ENCODE data around the gene CCDC92. TPM values are rescaled to one million over a fixed set of nuclear protein-coding genes. Genes with fewer than 3 reads are reported as not detected.

CCDC92 gene
- total RNA-seq, 1 donor from 2014 or later, result 4.5 TPM

DNA sequence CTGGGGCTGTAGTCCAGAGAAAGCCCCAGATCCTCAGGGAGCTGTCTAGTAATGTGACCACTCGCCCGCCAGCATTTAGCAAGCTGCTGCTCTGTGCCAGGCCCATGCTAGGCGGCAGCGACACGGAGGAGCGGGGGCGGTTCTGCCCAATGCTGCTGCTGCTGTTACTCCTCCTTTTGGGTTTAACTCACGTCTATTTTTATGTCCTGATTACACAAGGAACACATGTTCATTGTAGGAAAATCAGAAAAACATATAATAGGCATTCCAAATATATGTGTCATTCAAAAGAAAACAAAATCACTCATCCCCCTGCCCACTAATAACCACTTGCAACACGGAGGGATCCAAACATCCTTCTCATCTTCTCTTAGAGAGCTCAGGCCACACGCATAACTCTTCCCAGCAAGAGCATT is 30.4 kb downstream of the CCDC92 start:
- FAIRE-seq (no peak), DNase-seq (ENCODE audit: low read depth) (peak; percentile 7)
- Histone ChIP-seq H3K36me3 (ENCODE audit: control insufficient read depth, insufficient read depth, low read length) (peaks cover 6% of the 10 kb centered on the region), H3K4me3 (ENCODE audit: low read depth, low read length) (no peak overlapping the region), H3K27me3 (ENCODE audit: control insufficient read depth, insufficient read depth, low read length) (no peaks in the 10 kb centered on the region)
- no peak for TF ChIP-seq CTCF (IDR thresholded peaks at IDR 0.05; ENCODE audit: insufficient read depth, low read length, severe bottlenecking)

DNA sequence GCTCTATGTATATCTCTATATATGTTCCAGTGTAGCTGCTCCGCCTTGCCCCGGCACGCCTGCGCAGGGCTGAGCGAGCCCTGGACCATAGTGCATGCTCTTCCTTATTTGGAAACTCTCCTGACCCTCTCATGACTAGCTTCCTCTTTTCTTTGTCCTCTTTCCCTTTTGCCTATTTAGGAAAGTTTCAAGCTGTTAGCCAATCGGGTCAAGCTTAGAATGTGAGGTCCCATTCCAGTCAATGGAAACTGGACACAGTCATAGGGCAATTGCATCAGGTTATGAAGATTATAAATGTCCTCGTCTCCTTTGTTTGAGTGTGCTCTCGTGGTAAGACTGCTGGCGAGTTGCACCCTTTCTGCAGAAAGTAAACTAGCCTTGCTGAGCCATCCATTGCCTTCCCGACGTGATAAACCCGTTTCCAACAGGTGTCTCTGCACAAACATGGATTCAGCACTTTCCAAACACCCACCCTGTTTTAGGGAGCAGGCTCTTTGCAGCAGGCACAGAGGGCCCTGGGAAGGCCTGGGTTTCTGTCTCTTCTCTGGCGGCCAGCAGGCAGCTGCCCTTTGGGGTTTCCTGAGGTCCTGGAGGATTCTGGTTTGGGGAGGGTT is 30.9 kb downstream of the CCDC92 start:
- peaks cover 6% of the 10 kb centered on the region for H3K36me3 ChIP-seq (ENCODE audit: control insufficient read depth, insufficient read depth, low read length)
- DNase-seq (ENCODE audit: low read depth), result no peak
- FAIRE-seq, result no peak

DNA sequence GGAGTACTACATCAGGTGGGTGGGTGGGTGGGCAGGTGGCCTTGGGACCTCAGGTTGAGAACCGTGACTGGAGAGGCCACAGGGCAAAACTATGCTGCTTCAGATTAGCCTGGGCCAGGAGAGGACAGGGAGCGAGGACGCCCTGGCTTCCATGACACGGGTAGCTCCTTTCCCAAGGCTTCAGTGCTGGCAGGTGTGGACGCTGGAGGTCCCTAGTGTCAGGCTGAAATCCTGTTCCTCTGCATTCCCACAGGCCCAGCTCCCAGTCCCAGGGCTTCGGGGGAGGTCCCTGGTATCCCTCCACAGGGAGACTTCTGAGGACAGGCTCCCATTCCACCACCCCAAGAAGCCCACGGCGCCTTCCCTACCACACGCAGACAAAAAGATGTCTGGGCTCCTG is 31.6 kb downstream of the CCDC92 start:
- DNase-seq (ENCODE audit: low read depth), result no peak
- H3K36me3 ChIP-seq (ENCODE audit: control insufficient read depth, insufficient read depth, low read length), result peaks cover 6% of the 10 kb centered on the region

More for the DNA sequence above, 30.9 kb downstream of the CCDC92 start:
- no peak for TF ChIP-seq CTCF (IDR thresholded peaks at IDR 0.05; ENCODE audit: insufficient read depth, low read length, severe bottlenecking)
- Histone ChIP-seq H3K4me3 (ENCODE audit: low read depth, low read length) (no peak overlapping the region), H3K27me3 (ENCODE audit: control insufficient read depth, insufficient read depth, low read length) (no peaks in the 10 kb centered on the region)

DNA sequence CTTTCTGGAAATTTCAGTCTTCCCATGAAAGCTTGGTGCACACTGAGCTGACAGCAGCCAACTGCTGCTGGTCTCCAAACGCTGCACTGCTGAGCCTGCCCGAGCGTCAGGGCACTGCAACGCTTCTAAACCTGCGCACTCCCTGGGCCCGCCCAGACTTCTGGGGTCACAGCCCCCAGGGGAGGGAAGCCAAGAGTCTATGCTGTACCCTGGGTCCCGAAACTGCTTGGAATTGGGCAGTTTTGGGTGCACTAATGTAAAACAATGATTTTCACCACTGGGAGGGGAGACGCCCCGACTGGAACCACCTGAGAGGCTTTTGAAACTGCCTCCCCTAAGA is 32.0 kb downstream of the CCDC92 start:
- peaks cover 6% of the 10 kb centered on the region for H3K36me3 ChIP-seq (ENCODE audit: control insufficient read depth, insufficient read depth, low read length)
- no peak for TF ChIP-seq CTCF (IDR thresholded peaks at IDR 0.05; ENCODE audit: insufficient read depth, low read length, severe bottlenecking)
- no peaks in the 10 kb centered on the region for H3K27me3 ChIP-seq (ENCODE audit: control insufficient read depth, insufficient read depth, low read length)
- no peak for FAIRE-seq
- no peak for DNase-seq (ENCODE audit: low read depth)
- no peak overlapping the region for H3K4me3 ChIP-seq (ENCODE audit: low read depth, low read length)

More for the DNA sequence above, 31.6 kb downstream of the CCDC92 start:
- no peaks in the 10 kb centered on the region for H3K27me3 ChIP-seq (ENCODE audit: control insufficient read depth, insufficient read depth, low read length)
- no peak for FAIRE-seq
- TF ChIP-seq CTCF (IDR thresholded peaks at IDR 0.05; ENCODE audit: insufficient read depth, low read length, severe bottlenecking), result no peak
- no peak overlapping the region for H3K4me3 ChIP-seq (ENCODE audit: low read depth, low read length)

DNA sequence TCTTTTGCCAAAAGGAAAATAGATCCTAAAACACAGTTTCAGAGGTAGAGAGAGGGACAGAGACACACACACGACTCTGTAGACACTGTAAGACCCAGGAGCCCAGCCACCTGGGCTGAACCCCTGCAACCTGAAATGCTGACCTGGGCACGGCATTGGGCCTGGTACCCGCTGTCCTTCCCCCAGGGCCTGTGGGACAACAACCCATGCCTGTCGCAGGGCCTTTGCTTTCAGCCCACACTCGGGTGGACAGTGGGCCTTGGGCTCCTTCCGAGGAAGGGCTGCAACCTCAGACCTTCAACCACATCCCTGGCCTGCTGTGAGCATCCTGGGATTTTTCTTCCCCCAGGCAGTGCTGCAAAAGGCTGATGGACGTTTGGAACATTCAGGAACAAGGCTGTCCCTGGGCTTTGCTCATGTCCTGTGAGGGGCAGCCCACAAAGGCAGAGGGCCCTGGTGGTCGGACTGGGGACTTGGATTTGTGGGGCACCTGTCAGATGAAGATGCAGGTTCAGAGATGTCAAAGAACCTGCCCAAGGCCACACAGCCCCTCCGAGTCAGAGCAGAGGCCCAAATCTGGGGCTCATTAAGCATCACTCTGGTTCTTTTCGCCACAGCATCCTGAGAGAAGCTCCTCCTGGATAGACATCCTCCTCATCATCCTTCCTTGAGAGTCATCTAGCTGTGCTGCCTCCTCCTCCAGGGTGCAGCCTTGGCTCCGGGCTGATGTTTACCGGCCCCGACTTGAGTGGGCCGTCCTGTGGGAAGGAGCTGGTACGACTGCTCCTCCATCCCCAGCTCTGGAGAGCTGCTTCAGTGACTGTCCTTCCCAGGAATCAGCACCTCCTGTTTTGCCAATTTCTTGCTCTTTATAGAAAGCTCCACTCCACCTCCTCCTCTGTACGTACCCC is 32.7 kb downstream of the CCDC92 start:
- no peak for FAIRE-seq
- DNase-seq (ENCODE audit: low read depth), result no peak
- Histone ChIP-seq H3K27me3 (ENCODE audit: control insufficient read depth, insufficient read depth, low read length) (no peaks in the 10 kb centered on the region), H3K4me3 (ENCODE audit: low read depth, low read length) (no peak overlapping the region), H3K36me3 (ENCODE audit: control insufficient read depth, insufficient read depth, low read length) (peaks cover 6% of the 10 kb centered on the region)
- no peak for TF ChIP-seq CTCF (IDR thresholded peaks at IDR 0.05; ENCODE audit: insufficient read depth, low read length, severe bottlenecking)

Data from bronchial epithelial cell (primary cell).